Measurements from ENCODE around the gene CNTNAP4. TPM values are rescaled to one million over a fixed set of nuclear protein-coding genes. Genes with fewer than 3 reads are reported as not detected.

Gene CNTNAP4
- not detected in 2 replicates for total RNA-seq (2014; rRNA removed; shearing (Covaris generic))

DNA sequence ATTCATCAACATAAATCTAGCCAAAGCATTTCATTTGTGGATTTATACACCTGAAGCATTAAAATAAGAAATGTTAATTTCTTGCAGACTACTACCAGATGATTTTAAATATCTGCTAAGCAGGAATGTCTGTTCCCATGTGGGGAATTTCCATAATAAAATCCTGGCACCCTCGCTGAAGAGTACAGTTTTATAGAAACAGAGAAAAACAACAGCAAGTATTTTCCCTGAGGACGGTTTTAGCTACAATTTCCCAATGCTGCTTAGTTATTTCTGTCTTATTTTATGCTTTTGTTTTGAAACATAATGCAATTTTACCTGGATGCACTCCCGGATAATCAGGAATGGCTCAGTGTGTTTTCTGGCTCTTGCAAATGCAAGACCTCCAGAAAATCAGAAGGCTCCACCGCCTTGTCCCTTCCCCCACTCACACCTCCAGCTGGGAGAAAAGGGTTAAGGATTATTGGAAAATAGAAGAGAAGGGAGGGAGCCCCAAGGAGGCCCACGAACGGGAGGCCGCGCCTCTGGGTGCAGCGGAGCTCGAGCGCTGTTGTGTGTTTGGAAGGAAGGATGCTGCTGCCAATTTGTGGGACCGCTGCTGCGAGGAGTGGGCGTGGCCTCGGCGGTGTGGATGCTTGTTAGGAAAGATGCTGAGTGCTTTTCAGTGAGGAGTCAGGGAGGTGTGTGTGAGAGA lies at the start of gene CNTNAP4:
Gene CNTNAP4, plus strand, starts transcription at position 657 of the 694 bp plus-strand sequence. CDS start 262 bp downstream, outside the sequence.
- no peak for DNase-seq (ENCODE audit: low read depth)

DNA sequence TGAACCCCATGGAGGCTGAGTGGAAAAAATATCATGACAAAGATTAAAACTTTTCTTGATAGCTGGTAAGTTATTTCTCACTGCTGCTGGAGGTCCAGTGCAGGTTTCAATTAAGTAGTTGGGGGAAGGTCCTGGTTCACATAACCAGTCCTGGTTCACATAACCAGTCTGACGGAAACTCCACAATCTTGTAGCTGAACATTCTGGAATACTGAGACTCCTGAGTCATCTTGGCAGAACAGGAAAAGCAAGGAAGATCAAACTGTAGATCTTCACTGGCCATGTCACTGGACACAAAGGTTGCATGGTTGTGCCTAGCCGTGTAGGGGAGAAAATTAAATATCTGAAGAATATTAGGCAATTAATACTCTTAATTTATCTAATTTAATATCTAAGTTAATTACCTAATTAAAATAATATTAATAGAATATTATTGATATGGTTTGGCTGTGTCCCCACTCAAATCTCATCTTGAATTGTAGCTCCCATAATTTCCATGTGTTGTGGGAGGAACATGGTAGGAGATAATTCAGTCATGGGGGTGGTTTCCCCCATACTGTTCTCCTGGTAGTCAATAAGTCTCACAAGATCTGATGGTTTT lies 48.6 kb upstream of the CNTNAP4 start:
- DNase-seq (ENCODE audit: low read depth): no peak

DNA sequence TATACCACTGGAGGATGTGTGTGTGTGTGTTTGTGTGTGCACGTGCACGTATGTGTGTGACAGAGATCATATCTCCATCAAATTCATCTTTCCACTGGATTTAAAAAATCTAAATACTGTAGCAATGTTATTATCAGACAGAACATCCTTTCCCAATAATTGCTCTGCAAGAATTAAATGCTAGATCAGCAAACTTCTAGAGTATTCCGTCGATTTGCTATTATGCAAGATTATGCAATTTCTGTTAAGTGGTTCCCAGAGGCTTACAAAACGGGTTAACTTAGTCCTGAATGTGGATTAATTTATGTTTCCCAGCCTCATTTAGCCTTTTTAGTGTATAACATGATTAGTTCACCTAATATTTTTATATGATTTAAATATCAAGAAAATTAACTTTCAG lies 44.5 kb upstream of the CNTNAP4 start:
- no peak for DNase-seq (ENCODE audit: low read depth)

DNA sequence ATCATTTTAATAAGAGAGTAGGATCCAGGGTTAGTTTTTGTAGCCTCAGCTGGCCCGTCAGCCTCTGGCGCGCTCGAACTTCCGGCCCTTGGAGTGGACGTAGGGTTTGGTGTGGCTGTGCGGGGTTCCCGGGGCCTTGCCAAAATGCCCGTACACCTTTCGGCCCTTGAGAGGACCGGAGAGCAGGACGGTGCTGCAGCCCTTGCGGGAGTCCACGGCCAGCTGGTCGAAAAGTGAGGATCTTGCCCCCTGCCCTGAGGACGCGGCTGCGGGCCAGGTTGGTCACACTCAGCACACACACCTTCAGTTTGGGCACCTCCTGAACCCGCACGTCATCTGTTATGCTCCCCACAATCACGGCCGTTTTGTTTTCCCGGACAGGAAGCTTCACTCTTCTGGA lies 42.2 kb upstream of the CNTNAP4 start:
- DNase-seq (ENCODE audit: low read depth): no peak

DNA sequence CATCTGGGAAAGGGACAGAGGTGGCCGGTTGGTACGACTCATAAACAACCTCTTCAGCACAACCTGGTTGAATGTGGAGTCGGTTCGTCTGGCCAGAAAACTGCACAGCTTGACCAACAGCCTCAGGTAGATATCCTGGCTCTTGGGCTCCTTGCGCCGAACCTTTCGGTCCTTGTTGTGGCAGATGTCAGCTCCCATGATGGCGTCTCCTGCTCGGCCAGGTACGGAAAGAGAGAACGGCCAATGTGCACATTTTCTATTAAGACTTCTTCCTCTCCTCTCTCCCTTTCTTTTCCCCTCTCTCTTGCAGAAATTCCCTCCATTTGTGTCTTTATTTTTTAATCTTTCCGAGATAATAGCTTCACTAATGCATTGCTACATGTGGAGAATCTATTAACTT lies 41.8 kb upstream of the CNTNAP4 start:
- DNase-seq (ENCODE audit: low read depth): no peak

DNA sequence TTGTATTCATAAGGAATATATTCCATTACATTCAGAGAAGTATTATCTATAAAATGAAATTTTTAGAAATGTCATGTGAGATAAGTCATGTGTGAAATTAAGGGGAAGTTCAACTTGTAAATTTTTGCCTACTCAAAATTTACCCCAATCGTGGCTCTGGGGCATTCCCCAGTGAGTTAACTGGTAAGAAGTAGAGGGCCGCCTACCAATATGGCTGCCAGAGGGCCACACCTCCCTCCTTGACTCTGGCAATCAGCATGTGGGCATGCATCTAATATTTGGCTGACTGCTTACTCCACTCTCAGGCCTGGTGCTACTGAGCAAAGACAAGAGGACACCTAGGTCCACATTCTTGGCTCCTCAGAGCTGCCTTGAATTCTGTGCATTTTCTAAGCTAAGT lies 39.7 kb upstream of the CNTNAP4 start:
- no peak for DNase-seq (ENCODE audit: low read depth)

DNA sequence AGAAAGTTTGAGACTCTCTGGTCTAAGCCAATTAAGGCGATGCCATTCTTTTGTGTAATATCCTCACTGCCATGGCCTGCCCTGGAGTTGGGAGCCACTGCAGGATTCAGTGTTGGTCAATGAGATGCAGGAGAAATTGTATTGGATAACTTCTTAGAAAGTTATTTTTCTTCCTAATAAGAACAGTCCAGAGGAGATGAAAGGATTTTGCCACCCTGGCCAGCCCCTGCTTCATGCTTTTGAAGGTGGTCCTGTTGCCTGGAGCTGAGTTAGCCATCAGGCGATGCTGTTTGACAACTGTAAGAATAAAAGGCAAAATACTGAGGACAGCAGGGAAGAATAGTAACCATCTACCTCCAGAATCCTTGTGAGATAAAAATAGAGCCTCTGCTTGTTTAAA lies 35.4 kb upstream of the CNTNAP4 start:
- DNase-seq (ENCODE audit: low read depth): no peak

DNA sequence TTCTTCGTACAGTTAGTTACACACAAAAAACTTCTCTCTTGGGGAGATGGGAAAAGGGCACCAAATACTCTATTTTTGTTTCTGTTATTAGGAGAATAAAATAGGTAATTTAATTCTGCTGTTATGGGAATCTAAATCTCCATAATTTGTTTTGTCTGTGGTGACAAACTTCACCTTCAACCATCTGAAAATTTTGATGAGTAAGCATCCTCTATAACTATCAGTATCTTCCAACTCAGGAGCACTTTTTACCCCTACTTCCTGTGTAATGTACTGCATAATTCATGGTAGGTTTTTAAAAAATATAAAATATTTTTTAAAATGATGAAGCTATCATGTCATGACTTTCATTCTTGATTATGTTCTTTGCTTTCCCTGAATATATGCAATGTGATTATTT lies 33.6 kb upstream of the CNTNAP4 start:
- DNase-seq (ENCODE audit: low read depth): no peak

DNA sequence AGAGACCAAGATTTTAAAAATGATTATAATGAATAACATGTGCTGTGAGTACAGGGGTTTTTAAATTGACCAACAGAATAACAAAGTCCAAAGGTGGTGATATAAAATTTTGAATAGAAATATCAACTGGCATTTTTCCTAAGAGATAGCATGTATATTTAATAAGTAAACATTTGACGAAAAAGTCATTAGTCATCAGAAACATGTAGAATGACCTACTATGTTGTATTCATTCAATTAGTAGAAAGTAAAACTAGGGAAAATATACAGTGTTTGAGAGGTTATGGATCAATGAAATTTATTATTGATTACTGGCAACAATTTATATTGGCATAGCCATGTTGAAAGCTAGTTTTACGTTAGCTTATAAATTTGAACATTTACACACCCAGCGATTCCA lies 30.6 kb upstream of the CNTNAP4 start:
- no peak for DNase-seq (ENCODE audit: low read depth)

DNA sequence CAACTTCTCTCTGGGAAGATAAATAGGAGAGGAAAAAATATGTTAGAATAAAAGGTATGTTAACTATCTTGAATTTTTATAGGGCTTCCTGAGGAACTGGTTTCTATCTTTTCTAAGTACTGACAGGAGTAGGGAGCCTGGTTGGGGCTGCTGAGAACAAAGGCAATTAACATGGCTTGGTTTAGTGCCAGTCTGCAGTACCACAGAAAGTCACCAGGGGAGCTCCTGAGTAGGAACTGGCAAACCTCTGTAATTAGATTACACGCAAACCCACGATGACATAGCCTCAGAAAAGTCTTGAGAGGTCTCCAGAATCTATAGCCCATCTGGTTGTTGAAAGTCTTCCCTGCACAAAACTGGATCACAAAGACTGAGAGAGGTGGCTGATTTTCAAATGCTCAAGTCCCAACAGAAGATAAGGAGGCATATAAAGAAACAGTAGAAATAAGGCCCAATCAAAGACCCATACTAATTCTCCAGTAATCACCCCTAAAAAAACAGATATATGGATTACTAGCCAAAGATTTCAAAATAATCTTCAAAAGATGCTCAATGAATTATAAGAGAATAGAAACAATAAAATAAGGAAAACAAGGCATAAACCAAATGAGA lies 11.7 kb upstream of the CNTNAP4 start:
- DNase-seq (ENCODE audit: low read depth): no peak

DNA sequence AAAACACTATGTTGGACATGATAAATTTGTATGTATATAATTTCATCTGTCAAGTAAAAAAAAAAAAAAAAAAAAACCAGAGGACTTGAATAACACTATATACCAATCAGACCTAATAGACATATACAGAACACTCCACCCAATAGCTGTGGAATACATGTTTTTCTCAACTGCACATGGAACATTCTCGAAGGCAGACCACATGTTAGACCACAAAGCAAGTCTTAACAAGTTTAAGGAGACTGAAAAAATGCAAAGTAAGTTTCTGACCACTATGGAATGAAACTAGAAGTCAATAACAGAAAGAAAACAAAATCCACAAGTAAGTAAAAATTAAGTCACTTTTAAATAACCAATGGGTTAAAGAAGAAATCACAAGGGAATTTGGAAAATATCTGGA lies 8.4 kb upstream of the CNTNAP4 start:
- DNase-seq (ENCODE audit: low read depth): no peak

DNA sequence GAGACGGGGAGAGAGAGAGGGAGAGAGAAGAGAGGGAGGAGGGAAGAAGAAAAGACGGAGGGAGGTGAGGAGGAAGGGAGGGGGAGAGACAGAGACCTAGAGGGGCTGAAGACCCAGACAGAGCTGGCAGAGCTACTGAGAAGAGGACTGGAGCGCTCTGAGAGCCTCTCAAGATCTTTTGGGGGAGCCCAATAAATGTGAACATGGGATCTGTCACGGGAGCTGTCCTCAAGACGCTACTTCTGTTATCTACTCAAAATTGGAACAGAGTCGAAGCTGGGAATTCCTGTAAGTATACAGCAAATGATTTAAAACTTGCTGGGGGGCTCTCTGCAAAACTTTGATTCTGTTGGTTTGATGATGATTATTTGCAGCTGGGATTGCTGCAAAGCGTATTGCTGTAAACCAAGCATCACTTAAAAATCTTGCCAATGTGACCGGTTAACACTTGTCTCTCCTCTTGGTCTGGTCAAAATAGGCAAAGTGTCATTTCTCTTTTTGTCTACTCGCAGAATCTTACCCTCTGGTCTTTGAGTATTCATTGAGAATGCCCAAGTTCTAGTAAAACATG lies 344 bp downstream of the CNTNAP4 start:
- no peak for DNase-seq (ENCODE audit: low read depth)

DNA sequence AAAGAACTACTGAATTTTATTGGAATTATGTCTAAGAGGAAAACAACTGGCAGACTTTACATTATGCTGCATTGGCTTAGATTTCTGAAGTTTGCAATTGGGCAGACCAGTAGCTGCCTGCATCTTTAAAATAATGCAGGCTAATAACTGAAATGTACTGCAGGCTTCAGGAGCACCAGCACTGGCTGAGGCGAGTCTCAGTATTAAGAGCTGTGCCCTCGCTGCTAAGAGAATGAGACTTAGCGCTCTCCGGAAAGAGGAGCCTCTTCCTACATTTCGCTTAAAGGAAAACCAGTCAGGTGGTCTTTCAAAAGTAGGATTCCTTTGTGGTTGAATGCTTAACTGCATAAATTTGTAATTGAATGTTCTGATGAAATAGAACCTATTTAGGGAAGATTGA lies 885 bp downstream of the CNTNAP4 start:
- no peak for DNase-seq (ENCODE audit: low read depth)

DNA sequence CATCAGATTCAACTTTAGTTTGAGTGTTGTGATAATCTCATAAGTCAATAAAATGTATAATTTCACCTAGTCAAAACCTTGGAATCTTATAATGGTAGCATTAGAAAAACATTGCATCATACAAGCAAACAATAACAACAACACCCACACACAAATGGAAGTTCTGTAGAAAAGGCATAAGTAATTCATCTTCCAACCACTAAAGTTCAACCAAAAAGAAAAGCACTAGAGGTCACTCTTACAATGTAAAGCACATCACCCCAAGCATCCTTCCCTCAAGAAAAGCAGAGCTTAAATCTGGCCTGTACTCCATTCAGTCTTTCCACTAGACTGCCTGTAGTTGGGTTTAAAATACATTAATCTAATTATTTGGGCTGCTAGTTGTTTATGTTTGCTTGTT lies 1.8 kb downstream of the CNTNAP4 start:
- DNase-seq (ENCODE audit: low read depth): no peak

DNA sequence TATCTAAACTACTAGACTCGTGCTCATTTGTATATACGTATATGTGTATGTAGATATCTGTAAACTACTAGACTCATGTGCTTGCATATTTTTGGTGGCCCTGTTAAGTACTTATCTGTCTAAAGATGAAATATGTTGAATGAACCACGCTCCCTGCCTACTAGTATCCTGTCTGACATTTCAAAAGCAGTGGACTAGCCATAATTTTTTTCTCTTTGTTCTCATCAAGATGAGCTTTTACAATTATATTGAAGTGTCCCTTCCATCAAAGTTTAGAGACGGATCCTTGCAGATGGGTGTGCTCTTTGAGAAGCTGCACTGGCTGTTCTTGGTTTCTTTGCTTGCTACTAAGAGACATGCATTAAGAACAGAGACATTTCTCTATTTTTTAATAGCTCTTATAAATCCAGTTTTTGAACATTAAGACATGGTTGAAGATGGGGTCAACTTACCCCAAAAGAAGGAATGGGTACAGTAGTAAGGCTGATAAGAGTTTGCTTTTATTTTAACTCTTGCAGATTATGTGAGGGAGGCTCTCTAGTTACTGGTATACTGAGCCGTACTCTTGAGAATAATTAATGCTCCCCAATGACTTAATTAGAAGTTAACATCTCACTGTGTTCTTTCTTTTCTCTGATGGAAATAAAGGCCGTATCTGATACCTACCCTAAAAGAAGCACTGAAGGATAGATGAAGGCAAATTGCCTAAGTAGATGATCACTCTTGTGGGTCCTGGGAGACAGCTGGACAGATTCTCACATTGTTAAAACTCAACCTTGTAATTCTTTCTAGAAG lies 3.4 kb downstream of the CNTNAP4 start:
- no peak for DNase-seq (ENCODE audit: low read depth)

DNA sequence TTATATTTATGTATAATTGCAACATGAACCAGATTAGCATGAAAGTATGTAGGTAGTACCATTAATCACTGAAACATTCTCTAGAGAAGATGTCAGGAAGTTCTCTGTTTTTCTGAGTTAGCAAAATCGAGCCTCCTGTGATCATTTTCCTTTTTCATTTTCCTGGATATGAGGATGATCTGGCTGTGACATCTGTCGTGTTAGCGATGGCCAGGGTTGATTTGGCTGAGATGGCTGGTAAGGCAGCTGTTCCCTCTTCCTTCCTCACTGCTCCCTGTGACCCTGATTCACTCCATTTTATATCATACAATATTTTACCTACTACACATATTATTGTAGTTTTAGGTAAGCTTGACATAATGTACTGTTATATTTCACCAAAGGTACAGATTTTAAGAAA lies 10.3 kb downstream of the CNTNAP4 start:
- no peak for DNase-seq (ENCODE audit: low read depth)

DNA sequence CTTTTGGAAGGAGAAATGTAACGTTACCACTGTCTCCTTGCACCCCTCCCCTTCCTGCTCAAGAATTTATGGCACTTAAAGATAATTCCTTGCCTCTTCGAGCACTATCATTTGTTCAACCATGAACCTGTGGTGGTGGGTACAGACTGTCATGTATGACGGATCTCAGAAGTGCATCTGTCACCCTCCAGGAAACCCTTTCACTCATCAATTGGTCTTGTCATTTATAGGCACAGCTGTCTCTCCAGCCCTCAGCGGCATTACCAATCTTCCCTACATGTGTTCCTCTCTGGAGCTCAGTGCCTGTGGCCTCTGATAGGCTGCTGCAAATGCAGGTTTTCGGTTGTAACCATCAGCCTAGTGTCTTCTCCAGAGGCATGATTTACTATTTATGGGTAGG lies 15.0 kb downstream of the CNTNAP4 start:
- DNase-seq (ENCODE audit: low read depth): no peak

DNA sequence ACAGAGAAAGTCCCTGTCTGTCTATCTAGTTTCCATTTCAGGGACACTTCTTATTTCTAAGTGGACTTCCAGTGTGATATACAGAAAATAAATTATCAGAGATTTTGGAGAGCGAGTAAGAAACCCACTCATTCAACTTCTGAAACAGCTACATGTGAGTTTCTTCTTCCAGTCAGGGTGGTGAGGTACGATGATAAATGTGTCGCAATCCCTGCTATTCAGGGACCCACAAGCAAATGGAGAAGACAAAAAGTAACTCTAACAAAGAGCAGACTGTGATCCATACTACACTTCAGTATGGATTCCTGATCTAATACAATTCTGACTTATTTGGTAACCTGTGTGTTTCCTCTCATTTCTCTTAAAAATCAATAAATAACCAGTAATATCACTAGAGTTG lies 16.8 kb downstream of the CNTNAP4 start:
- DNase-seq (ENCODE audit: low read depth): no peak

DNA sequence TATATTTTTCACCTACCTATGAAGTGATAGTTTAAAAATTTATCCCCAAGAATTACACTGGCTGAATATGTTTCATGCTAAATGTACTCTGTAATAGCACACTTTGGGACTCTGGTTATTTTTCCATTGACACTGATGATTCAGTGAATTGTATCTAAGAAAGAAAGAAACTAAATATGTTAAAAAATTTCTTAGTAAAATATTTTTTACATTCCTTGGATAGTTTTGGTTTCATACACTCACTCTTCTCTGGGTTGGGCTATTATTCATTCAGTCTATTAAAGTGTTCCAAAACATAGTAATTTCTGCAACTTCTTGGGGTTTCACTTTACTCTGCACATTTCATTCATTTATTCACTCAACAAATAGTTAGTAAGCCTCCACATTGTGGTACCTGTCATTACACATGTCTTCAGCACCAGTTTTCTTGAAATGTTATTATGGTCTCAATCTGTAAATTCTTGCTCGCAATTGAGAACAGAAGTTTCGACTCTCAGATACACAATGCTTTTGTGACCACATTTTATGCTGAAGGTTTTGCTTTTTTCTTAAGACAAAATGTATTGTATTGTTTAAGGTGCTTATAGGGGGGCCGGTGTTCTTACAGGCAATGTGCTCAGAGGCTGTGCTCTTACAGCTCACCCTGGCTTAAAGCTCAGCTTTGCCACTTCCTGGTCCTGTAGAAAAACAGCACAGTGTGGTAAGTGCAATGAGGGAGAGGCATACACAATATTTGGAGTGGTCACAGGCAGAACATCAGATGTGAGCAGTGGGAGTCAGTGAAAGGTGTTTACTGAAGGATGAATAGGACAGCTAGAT lies 17.4 kb downstream of the CNTNAP4 start:
- no peak for DNase-seq (ENCODE audit: low read depth)

DNA sequence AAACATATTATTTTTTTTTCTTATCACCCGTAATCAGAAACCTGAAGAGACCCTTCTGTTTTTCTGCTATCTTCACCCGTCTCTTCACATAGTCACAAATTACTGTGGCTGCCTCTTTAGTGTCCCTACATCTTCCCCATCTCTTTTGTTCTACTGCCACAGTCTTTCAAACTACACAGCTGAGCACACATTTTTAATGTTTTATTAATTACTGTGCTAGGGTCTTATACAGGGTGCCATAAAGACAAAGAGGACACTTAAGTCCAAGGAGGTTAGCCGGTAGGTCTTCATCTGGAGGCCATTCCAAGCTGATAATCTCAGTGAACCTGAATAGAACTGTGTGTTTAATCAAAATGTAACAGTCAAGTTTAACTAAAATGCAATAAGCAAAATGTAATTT lies 20.7 kb downstream of the CNTNAP4 start:
- no peak for DNase-seq (ENCODE audit: low read depth)

DNA sequence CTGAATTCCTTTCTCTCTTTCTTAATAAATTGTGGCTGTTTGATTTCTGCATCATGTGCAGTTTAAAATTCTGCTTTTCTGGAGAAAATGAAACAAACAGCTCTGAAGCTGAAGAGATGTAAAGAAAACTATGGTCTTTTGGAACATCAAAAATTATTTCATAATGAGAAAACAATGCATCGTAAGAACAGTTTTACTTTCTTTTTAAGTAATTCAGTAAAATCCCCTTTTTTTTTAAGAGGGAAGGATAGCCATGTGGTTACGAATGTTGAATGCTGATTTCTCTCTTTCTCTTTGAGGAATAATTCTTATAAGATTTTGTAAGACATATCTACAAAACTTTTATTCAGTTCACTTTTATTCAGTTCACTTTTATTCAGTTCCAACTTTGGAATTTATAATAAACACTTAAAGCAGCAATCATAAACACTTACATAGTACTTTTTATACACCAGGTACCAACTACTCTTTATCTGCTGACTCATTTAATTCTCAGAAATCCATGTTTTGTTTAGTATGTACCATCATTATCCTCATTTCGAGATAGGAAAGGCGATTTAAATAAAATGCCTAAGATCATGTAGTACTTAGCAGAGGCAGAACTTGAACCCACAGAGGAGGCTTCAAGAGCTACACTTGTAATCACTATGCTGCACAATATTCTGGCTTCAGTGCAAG lies 26.6 kb downstream of the CNTNAP4 start:
- DNase-seq (ENCODE audit: low read depth): no peak

All from RPMI7951 (cell line).